Uterus (tissue), 2 donors: ENCODE data around the gene DCDC2.

Source experiments
- CTCF ChIP-seq, 4 experiments: fragments of 200-600 bp in 2 of 4; fragments of 450-650 bp in 2 of 4; sonication (generic) in 2 of 4; IDR thresholded peaks; one replicate each; pipeline ENCODE4 v1.5.1; 2016 to 2019; ENCODE audit warnings: antibody characterized with exemption in 4 of 4, mild to moderate bottlenecking in 2 of 4, moderate library complexity in 1 of 4
- POLR2A ChIP-seq, 2 donors: fragments of 450-650 bp; IDR thresholded peaks; one replicate each; pipeline ENCODE4 v1.6.1; 2016; ENCODE audit warnings: antibody characterized with exemption in 2 of 2, mild to moderate bottlenecking in 1 of 2, moderate library complexity in 1 of 2

- TF ChIP-seq CTCF (IDR thresholded peaks at IDR 0.05) (no peak), POLR2A (IDR thresholded peaks at IDR 0.05) (no peak)
These were observed 123.9 kb downstream of the DCDC2 start for GRCh38 chr6:24233813-24234442.
